Measurements from ENCODE around the gene PIM1.

DNA sequence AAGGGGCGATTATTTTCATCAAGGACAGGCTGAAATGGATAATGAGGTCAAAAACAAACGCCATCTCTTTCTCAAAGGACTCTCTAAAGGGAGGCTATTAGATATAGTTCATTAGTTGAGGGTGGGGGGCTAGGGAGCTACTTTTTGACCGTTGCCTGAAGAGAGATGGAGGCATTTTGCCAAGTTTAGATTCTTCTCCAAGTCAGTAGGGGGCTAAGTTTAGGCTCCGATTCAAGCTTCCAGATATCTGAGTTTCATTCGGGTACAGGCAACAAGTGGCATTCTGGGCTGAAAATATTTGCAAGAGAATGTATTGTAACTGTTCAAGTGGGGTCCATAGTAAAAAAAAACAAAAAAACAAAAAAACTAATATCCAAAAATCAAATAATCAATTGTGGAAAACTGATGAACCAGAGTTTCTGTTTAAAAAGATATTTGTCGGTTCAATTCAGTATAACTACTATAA is 43.4 kb upstream of the PIM1 start:
- TF ChIP-seq, protein P1, sequence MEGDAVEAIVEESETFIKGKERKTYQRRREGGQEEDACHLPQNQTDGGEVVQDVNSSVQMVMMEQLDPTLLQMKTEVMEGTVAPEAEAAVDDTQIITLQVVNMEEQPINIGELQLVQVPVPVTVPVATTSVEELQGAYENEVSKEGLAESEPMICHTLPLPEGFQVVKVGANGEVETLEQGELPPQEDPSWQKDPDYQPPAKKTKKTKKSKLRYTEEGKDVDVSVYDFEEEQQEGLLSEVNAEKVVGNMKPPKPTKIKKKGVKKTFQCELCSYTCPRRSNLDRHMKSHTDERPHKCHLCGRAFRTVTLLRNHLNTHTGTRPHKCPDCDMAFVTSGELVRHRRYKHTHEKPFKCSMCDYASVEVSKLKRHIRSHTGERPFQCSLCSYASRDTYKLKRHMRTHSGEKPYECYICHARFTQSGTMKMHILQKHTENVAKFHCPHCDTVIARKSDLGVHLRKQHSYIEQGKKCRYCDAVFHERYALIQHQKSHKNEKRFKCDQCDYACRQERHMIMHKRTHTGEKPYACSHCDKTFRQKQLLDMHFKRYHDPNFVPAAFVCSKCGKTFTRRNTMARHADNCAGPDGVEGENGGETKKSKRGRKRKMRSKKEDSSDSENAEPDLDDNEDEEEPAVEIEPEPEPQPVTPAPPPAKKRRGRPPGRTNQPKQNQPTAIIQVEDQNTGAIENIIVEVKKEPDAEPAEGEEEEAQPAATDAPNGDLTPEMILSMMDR (conservative IDR thresholded peaks at IDR 0.05; ENCODE audit: low read length) = no peak
- no peak for TF ChIP-seq EZH2phosphoT487 (IDR thresholded peaks at IDR 0.05; ENCODE audit: borderline replicate concordance, low read depth, low read length)
